OCI-LY1 (cell line): ENCODE data around the gene PARL.

Experiments
- CTCF ChIP-seq: fragments of 200-600 bp; sonication (generic), shearing (Covaris generic); IDR thresholded peaks from 2 replicates; pipeline ENCODE4 v1.5.1; 2017; ENCODE audit warnings: mild to moderate bottlenecking, antibody characterized with exemption, low read length, moderate library complexity, mixed read lengths
- EZH2 ChIP-seq: fragments of 200-600 bp; sonication (generic), shearing (Covaris generic); IDR thresholded peaks from 2 replicates; pipeline ENCODE4 v1.8.0; 2017; ENCODE audit warnings: borderline replicate concordance, mixed run types, mild to moderate bottlenecking, antibody characterized with exemption, low read length, moderate library complexity, mixed read lengths

- no peak for TF ChIP-seq CTCF
- no peak for TF ChIP-seq EZH2
These were observed 73.8 kb downstream of the PARL start for GRCh38 chr3:183810643-183811594.
